NCI-H1436 (cell line): ENCODE measurements around the gene RHBDD3.

Experiments used
- DNase-seq: peaks from one replicate; lab custom pipeline; 2025; lab: John Stamatoyannopoulos, UW

Gene RHBDD3

GRCh38 chr22:29269230-29269604, 1.4 kb upstream of the RHBDD3 start:
- DNase-seq: no peak

DNA sequence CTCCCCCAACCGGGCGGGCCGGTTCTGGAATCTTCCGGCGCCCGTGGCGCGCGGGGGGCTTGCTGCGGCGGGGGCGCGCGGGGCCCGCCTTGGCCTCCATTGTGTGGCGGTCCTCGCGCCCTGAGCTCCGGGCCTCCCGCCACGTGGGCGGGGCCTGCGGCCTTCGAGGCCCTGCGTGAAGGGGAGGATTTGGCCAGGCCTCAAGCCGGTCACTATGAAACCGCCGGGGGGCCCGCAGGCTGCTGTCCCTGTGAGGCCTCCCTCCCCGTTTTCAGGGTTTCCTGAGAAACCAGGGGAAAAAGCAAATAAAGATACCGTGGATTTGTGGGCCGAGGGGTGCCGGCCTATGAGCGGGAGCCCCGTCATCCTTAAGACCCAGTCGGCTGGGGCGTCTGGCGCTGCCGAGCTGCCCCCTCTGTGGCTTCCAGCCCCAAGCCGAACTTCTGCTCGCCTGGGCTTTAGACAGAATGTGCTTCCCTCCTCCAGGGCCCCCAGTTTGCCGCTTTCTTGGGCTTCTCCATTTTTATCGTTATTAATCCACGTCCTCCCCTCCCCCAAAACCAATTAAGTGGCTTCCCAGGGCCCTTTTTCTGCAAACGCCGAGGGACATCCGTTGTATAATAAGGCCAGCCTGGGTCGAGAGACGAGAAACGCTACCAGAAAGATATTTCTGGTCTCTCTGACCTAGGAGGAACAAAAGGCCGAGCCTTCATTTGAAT, 889 bp upstream of the RHBDD3 start:
- DNase-seq: peak; percentile 18

GRCh38 chr22:29267462-29267857, 321 bp downstream of the RHBDD3 start:
- no peak for DNase-seq

GRCh38 chr22:29266564-29267461, 968 bp downstream of the RHBDD3 start:
- DNase-seq: no peak

DNA sequence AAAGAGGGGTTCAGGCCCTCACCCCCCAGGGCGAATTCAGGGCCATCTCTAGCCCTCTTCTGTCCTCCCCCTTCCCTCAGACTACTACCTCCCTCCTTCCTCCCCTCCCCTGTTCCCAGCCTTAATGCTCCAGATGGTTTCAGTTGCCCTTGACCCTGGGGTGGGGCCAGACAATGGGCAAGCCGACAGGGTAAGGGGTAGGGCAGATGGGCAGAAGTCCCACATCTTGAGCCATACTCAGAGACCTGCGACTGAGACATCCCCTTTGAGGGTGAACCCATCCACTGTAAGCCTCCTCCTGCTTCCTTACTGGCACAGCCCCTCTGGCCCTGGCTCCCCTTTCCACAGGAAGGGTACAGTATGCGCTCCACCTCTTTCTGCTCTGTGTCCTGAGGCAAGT, 1.9 kb downstream of the RHBDD3 start:
- DNase-seq: no peak

DNA sequence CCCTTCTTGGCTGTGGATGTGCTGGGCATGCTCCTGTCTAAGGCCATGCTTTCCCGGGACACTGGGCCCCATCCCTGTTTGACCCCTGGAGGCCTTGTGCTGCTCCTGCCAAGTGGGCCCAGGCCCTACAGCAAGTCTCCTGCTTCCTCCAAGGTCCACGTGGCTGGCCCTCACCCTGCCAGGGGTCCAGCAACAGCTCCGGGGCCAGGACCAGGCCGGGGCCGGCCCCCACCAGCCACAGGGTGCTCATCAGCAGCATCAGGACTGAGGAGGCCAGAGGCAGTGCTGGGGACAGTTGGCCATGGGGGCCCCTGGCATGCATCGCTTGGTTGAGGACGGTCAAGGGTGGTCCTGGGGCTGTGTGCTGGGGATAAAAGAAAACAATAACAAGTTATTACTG, 2.5 kb downstream of the RHBDD3 start:
- no peak for DNase-seq

- no peak for DNase-seq
Observed at GRCh38 chr22:29263791-29264276, 3.9 kb downstream of the RHBDD3 start.

- DNase-seq: no peak
Observed at GRCh38 chr22:29260601-29261315, 7.0 kb downstream of the RHBDD3 start.

GRCh38 chr22:29260031-29260560, 7.7 kb downstream of the RHBDD3 start:
- no peak for DNase-seq

DNA sequence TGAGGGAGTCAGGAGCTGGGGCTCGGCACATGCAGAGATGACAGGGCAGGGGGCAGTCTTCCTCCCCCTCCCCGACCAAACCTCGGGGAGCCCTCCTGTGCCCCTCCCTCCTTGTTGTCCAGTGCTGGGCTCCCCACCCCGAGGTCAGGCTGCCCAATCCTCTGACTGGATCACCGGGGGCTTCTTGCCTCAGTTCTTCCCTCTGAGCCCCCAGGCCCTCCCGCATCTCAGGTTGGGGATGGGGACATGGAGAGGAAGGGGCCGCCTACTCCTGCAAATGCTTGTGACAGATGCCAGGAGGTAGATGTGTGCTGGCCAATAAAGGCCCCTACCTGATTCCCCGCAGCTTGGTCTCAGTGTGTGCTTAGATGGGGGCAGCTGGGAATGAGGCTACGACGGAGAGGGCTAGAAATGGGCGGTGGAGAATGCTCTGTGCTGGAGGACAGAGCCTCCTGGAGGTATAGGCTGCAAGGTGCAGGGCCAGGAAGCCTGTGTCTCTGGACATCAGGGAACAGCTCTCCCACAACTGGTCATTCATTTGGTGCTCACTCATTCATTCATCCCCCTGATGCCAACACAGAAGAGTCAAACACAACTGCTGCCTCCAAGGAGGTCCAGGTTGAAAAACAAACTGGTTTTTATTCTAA, 8.4 kb downstream of the RHBDD3 start:
- DNase-seq: no peak

- no peak for DNase-seq
Observed at GRCh38 chr22:29258407-29259252, 9.2 kb downstream of the RHBDD3 start.

- DNase-seq: no peak
Observed at GRCh38 chr22:29257751-29258181, 10.0 kb downstream of the RHBDD3 start.

- no peak for DNase-seq
Observed at GRCh38 chr22:29256606-29257325, 11.0 kb downstream of the RHBDD3 start.

DNA sequence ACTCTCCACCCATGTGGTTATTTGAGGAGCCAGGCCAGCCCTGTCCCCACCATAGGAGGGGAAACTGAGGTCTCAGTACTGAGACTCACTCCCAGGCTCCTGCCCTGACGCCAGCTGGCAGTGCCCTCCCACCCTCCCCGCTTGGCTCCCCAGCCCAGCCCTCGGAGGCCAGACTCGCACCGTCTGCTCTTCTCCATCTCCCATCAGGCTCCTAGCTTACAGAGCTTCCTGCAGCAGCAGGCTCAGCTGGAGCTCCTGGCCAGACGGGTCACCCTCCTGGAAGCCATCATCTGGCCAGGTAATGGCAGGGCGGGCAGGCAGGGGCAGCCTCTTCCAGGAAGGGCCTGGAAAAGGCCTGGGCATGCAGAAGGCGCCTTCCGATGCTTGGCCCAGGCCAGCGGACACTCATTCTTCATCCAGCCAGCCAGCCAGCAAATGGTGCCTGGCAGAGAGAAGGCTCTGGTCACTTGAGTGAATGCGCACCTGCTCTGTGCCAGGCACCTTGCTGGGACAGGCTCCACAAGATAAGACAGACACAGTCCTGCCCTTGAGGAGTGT, 12.6 kb downstream of the RHBDD3 start:
- DNase-seq: no peak

- no peak for DNase-seq
Observed at GRCh38 chr22:29254286-29254660, 13.5 kb downstream of the RHBDD3 start.

DNA sequence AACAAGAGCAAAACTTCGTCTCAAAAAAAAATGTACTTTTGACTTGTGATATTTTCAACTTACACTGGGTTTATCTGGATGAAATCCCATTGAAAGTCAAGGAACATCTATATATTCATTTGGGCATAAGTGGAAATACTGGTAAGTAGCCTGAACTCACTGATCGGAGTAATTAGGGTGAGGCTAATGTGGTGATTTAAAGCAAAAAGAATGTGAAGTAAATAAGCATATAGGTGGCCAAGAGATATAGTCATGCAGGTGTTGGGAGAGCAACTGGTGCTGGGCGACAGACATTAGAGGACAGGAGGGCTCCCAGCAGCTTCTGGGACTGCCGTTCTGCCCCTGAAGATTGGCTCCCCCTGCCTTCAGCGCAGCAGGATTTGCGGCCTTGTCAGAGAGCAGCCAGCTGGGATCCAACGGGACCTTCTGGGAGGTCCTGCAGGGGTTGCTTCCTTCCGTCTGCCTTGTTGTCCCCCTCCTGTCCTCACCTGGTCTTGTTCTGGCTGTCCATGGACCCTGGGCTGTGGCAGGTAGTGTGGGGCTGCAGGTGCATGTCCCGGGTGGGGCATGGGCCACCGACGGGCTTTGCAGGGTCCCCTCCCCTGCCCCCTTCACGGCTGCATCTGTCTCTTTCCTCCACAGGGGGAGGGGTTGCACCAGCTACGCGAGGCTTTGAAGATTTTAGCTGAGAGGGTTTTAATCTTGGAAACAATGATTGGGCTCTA, 14.1 kb downstream of the RHBDD3 start:
- DNase-seq: no peak

GRCh38 chr22:29251981-29252911, 15.5 kb downstream of the RHBDD3 start:
- DNase-seq: no peak

DNA sequence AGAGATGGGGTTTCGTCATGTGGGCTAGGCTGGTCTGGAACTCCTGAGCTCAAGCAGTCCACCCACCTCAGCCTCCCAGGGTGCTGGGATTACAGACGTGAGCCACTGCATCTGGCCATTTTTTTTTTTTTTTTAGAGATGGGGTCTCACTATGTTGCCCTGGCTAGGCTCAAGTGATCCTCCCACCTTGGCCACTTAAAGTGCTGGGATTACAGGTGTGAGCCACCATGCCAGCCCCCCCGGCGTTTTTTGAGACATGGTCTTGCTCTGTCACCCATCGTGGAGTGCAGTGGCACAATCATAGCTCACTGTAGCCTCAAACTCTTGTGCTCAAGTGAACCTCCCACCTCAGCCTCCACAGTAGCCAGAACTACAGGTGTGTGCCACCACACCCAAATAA, 16.5 kb downstream of the RHBDD3 start:
- DNase-seq: no peak
